ENCODE data around the gene CALHM6. TPM values are rescaled to one million over a fixed set of nuclear protein-coding genes. Genes with fewer than 3 reads are reported as not detected.

The CALHM6 gene
- polyA plus RNA-seq, 4 donors = 3.4 to 5.7 (median 3.8) TPM

Other genes starting within 250 kb of the CALHM6 start
- gene TSPYL4, start 207.3 kb upstream of the CALHM6 start, polyA plus RNA-seq (ENCODE audit: insufficient read length in 4 of 4) = 10 to 100 TPM; 53.5 to 62.3 (median 58.5) TPM
- 100 to 1,000 TPM in 3 of 4 donors, 10 to 100 TPM in 1; 90.7 to 105 (median 102) TPM for gene TSPYL1, start 181.4 kb upstream of the CALHM6 start, polyA plus RNA-seq (ENCODE audit: insufficient read length in 4 of 4)
- 10 to 100 TPM; 43.0 to 46.2 (median 43.7) TPM for gene DSE, start 90.4 kb upstream of the CALHM6 start, polyA plus RNA-seq (ENCODE audit: insufficient read length in 4 of 4)
- 1 to 10 TPM; 2.1 to 3.2 (median 2.7) TPM for gene CALHM5, start 50.3 kb downstream of the CALHM6 start, polyA plus RNA-seq (ENCODE audit: insufficient read length in 4 of 4)
- under 1 TPM; 0.18 to 0.46 (median 0.33) TPM for gene TRAPPC3L, start 84.3 kb downstream of the CALHM6 start, polyA plus RNA-seq (ENCODE audit: insufficient read length in 4 of 4)
- under 1 TPM; 0.46 to 0.62 (median 0.52) TPM for gene CALHM4, start 92.4 kb downstream of the CALHM6 start, polyA plus RNA-seq (ENCODE audit: insufficient read length in 4 of 4)
- gene RWDD1, start 110.1 kb downstream of the CALHM6 start, polyA plus RNA-seq (ENCODE audit: insufficient read length in 4 of 4) = 10 to 100 TPM; 72.9 to 90.0 (median 82.7) TPM
- 1 to 10 TPM; 2.5 to 3.0 (median 2.9) TPM for gene RSPH4A, start 155.1 kb downstream of the CALHM6 start, polyA plus RNA-seq (ENCODE audit: insufficient read length in 4 of 4)
- gene ZUP1, start 207.4 kb downstream of the CALHM6 start, polyA plus RNA-seq (ENCODE audit: insufficient read length in 4 of 4) = 10 to 100 TPM; 12.5 to 15.2 (median 13.9) TPM
- 10 to 100 TPM; 18.6 to 22.2 (median 20.7) TPM for gene KPNA5, start 219.8 kb downstream of the CALHM6 start, polyA plus RNA-seq (ENCODE audit: insufficient read length in 4 of 4)